Mesendoderm (in vitro differentiated cells): ENCODE data around the gene C12orf54. TPM values are rescaled to one million over a fixed set of nuclear protein-coding genes. Genes with fewer than 3 reads are reported as not detected.
"Not testable (repeated sequence)": the region's sequence is repeated elsewhere in the genome, so short reads cannot be mapped to it uniquely, and the experiment has no call there.

Source experiments
- DNase-seq: peaks from one replicate; pipeline ENCODE4 v3.0.0; 2013
- H2AK5ac ChIP-seq: 2 replicates; pipeline ENCODE4 v1.6.1; 2013; ENCODE audit warnings: low read length, inconsistent platforms
- H2BK120ac ChIP-seq: 2 replicates; pipeline ENCODE4 v1.6.1; 2013; ENCODE audit warnings: low read depth, mild to moderate bottlenecking, low read length, moderate library complexity, mixed read lengths
- H2BK15ac ChIP-seq: replicated peaks from 2 replicates; pipeline ENCODE4 v1.6.1; 2013; ENCODE audit warnings: low read depth, mild to moderate bottlenecking, moderate library complexity
- H2BK5ac ChIP-seq: 2 replicates; pipeline ENCODE4 v1.6.1; 2013; ENCODE audit warnings: low read length, inconsistent platforms
- H3K18ac ChIP-seq: 2 replicates; pipeline ENCODE4 v1.6.1; 2013; ENCODE audit warnings: mild to moderate bottlenecking, low read length, mixed read lengths
- H3K23ac ChIP-seq: one replicate; pipeline ENCODE4 v1.6.1; 2013; ENCODE audit warnings: low read length
- H3K27ac ChIP-seq: 2 replicates; pipeline ENCODE4 v1.5.1; 2013; ENCODE audit warnings: low read depth, mild to moderate bottlenecking, inconsistent platforms, low read length, moderate library complexity
- H3K27me3 ChIP-seq: 2 replicates; pipeline ENCODE4 v1.6.1; 2013; ENCODE audit warnings: low read length, control low read depth, mild to moderate bottlenecking, inconsistent platforms; ENCODE audit not compliant: insufficient read depth, poor library complexity
- H3K36me3 ChIP-seq: 2 replicates; pipeline ENCODE4 v1.6.1; 2013; ENCODE audit warnings: low read length, inconsistent platforms; ENCODE audit not compliant: control insufficient read depth, insufficient read depth
- H3K4ac ChIP-seq: one replicate; pipeline ENCODE4 v1.6.1; 2013; ENCODE audit warnings: low read depth, mild to moderate bottlenecking, low read length, moderate library complexity
- H3K4me1 ChIP-seq: 2 replicates; pipeline ENCODE4 v1.6.1; 2013; ENCODE audit warnings: low read depth, low read length, inconsistent platforms; ENCODE audit not compliant: control insufficient read depth
- H3K4me2 ChIP-seq: 2 replicates; pipeline ENCODE4 v1.6.1; 2013; ENCODE audit warnings: low read length
- H3K4me3 ChIP-seq: 2 replicates; pipeline ENCODE4 v1.5.1; 2013; ENCODE audit warnings: mild to moderate bottlenecking, low read length
- H3K56ac ChIP-seq: one replicate; pipeline ENCODE4 v1.6.1; 2013; ENCODE audit warnings: low read length
- H3K79me1 ChIP-seq: 2 replicates; pipeline ENCODE4 v1.6.1; 2013; ENCODE audit warnings: low read length, inconsistent platforms
- H3K79me2 ChIP-seq: 2 replicates; pipeline ENCODE4 v1.6.1; 2013; ENCODE audit warnings: mild to moderate bottlenecking, low read length; ENCODE audit not compliant: control insufficient read depth, insufficient read depth
- H3K9ac ChIP-seq: 2 replicates; pipeline ENCODE4 v1.6.1; 2013; ENCODE audit warnings: low read length, inconsistent platforms
- H4K5ac ChIP-seq: one replicate; pipeline ENCODE4 v1.6.1; 2013; ENCODE audit warnings: low read length
- H4K8ac ChIP-seq: one replicate; pipeline ENCODE4 v1.6.1; 2013; ENCODE audit warnings: low read depth, mild to moderate bottlenecking, control low read depth, low read length, moderate library complexity
- WGBS: extraction: QIAGEN DNeasy Blood & Tissue Kit; methylation state at CpG from one replicate; pipeline ENCODE4 v1.1.7; 2013; ENCODE audit warnings: low lambda C conversion rate, missing lambda C conversion rate; ENCODE audit not compliant: insufficient coverage; ENCODE audit errors: extremely low coverage; 5-methylcytosine and 5-hydroxymethylcytosine counted together
- polyA plus RNA-seq, 2 experiments: library from polyadenylated mRNA; stranded (reverse); fragments of 200-250 nt; gene quantifications; one replicate each; pipeline ENCODE4 v1.2.3, GENCODE V29; 2013

The C12orf54 gene
- polyA plus RNA-seq (2013, experiment 1 of 2): not detected
- not detected for polyA plus RNA-seq (2013, experiment 2 of 2)

DNA sequence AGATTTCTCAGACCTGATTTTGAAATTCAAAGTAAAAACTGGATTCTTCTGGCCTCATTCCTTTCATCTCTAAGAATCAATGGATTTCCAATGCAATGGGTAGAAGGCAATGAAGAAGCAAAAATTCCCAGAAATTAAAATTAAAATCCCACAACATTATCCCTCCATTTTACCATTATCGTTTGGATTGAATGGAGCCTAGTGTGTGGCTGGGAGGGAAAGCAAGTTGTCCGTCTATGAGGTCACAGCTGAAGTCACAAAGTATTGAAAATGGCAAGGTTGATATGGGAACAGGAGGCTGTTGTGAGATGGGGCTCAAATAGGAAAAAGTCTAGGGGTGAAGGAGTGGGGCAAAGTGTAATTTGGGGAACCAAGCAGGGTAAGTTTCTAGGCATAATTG lies at the start of gene C12orf54:
TSS of gene C12orf54 (plus strand) at position 301 of the 400 bp plus-strand sequence. CDS start 799 bp downstream, outside the sequence.
- H4K8ac ChIP-seq: no peak within 1 kb of the TSS
- H3K4ac ChIP-seq: no peak within 1 kb of the TSS
- no peaks in the 10 kb centered on the region for H3K4me1 ChIP-seq
- H3K79me2 ChIP-seq: no peaks in the 10 kb centered on the region
- no peak within 1 kb of the TSS for H4K5ac ChIP-seq
- no CpG with 5 or more reads among the region's 2 CpGs for WGBS
- H3K79me1 ChIP-seq: no peaks in the 10 kb centered on the region
- no peak within 1 kb of the TSS for H3K27ac ChIP-seq
- H3K4me2 ChIP-seq: no peak within 1 kb of the TSS
- no peak within 1 kb of the TSS for H3K4me3 ChIP-seq
- H3K36me3 ChIP-seq: no peaks in the 10 kb centered on the region
- H3K27me3 ChIP-seq: no peaks in the 10 kb centered on the region
- no peak within 1 kb of the TSS for H3K56ac ChIP-seq
- no peak within 1 kb of the TSS for H2BK5ac ChIP-seq
- no peak within 1 kb of the TSS for H3K23ac ChIP-seq
- H2BK15ac ChIP-seq: no peak within 1 kb of the TSS
- no peak for DNase-seq
- no peak within 1 kb of the TSS for H2BK120ac ChIP-seq
- no peak within 1 kb of the TSS for H3K18ac ChIP-seq
- H2AK5ac ChIP-seq: no peak within 1 kb of the TSS
- no peak within 1 kb of the TSS for H3K9ac ChIP-seq

DNA sequence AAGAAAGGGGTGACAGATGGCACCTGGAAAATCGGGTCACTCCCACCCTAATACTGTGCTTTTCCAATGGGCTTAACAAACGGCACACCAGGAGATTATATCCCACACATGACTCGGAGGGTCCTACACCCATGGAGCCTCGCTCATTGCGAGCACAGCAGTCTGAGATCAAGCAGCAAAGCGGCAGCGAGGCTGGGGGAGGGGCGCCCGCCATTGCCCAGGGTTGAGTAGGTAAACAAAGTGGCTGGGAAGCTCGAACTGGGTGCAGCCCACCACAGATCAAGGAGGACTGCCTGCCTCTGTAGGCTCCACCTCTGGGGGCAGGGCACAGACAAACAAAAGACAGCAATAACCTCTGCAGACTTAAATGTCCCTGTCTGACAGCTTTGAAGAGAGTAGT lies 48.3 kb upstream of the C12orf54 start:
- not testable (repeated sequence) for H4K8ac ChIP-seq, H2AK5ac ChIP-seq, H3K4me2 ChIP-seq, H3K18ac ChIP-seq, DNase-seq, H2BK120ac ChIP-seq, H3K56ac ChIP-seq, H3K36me3 ChIP-seq, H3K4ac ChIP-seq, H4K5ac ChIP-seq, H3K4me3 ChIP-seq, H3K23ac ChIP-seq, H3K27ac ChIP-seq, H2BK5ac ChIP-seq, H3K79me2 ChIP-seq, H3K4me1 ChIP-seq, H3K9ac ChIP-seq, H2BK15ac ChIP-seq, H3K79me1 ChIP-seq, H3K27me3 ChIP-seq
- no CpG with 5 or more reads among the region's 10 CpGs for WGBS

DNA sequence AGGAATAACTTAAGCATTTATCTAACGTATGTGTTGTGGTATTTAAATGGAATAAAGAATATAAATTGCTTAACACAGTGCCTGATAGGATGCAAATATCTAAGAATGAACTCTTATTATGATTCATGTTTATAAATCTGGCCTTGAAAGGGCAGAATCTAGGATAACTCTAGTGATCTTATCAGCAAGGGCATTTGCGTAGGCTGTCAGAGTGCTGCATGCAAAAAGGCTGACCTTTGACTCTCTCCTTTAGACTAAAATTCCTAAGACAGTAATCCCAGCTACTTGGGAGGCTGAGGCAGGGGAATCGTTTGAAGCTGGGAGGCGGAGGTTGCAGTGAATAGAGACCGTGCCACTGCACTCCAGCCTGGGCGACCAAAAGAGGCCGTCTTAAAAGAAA lies 41.2 kb upstream of the C12orf54 start:
- WGBS: no CpG with 5 or more reads among the region's 7 CpGs
- H4K5ac ChIP-seq: no peak overlapping the region
- DNase-seq: no peak

GRCh38 chr12:48442179-48442847 lies 40.0 kb upstream of the C12orf54 start:
- no peak overlapping the region for H3K27ac ChIP-seq
- no CpG with 5 or more reads among the region's 3 CpGs for WGBS
- no peak overlapping the region for H2BK15ac ChIP-seq
- no peaks in the 10 kb centered on the region for H3K79me2 ChIP-seq
- no peak overlapping the region for H3K9ac ChIP-seq
- H3K27me3 ChIP-seq: no peaks in the 10 kb centered on the region
- no peaks in the 10 kb centered on the region for H3K36me3 ChIP-seq
- no peak overlapping the region for H3K23ac ChIP-seq
- no peak overlapping the region for H2BK120ac ChIP-seq
- no peaks in the 10 kb centered on the region for H3K79me1 ChIP-seq
- no peak overlapping the region for H3K4ac ChIP-seq
- DNase-seq: peak; percentile 36
- H2BK5ac ChIP-seq: no peak overlapping the region
- no peak overlapping the region for H3K56ac ChIP-seq
- H4K8ac ChIP-seq: no peak overlapping the region
- no peak overlapping the region for H3K4me2 ChIP-seq
- no peaks in the 10 kb centered on the region for H3K4me1 ChIP-seq
- H3K4me3 ChIP-seq: no peak overlapping the region
- no peak overlapping the region for H2AK5ac ChIP-seq
- no peak overlapping the region for H3K18ac ChIP-seq
- no peak overlapping the region for H4K5ac ChIP-seq

More for the DNA sequence above, 41.2 kb upstream of the C12orf54 start:
- H3K4ac ChIP-seq: no peak overlapping the region
- H3K36me3 ChIP-seq: no peaks in the 10 kb centered on the region
- no peak overlapping the region for H3K27ac ChIP-seq
- H2AK5ac ChIP-seq: no peak overlapping the region
- no peak overlapping the region for H3K23ac ChIP-seq
- no peak overlapping the region for H3K18ac ChIP-seq
- no peak overlapping the region for H2BK15ac ChIP-seq
- no peak overlapping the region for H2BK120ac ChIP-seq
- H3K9ac ChIP-seq: no peak overlapping the region
- no peaks in the 10 kb centered on the region for H3K79me2 ChIP-seq
- no peaks in the 10 kb centered on the region for H3K27me3 ChIP-seq
- no peak overlapping the region for H4K8ac ChIP-seq
- no peaks in the 10 kb centered on the region for H3K4me1 ChIP-seq
- H3K4me3 ChIP-seq: no peak overlapping the region
- H3K79me1 ChIP-seq: no peaks in the 10 kb centered on the region
- no peak overlapping the region for H3K56ac ChIP-seq
- H3K4me2 ChIP-seq: no peak overlapping the region
- no peak overlapping the region for H2BK5ac ChIP-seq

GRCh38 chr12:48445538-48445937 lies 36.8 kb upstream of the C12orf54 start:
- Histone ChIP-seq H3K36me3 (no peaks in the 10 kb centered on the region), H3K18ac (no peak overlapping the region), H3K4me2 (no peak overlapping the region), H2BK5ac (no peak overlapping the region), H3K4me1 (no peaks in the 10 kb centered on the region), H3K79me2 (no peaks in the 10 kb centered on the region), H3K79me1 (no peaks in the 10 kb centered on the region), H2AK5ac (no peak overlapping the region), H3K27me3 (no peaks in the 10 kb centered on the region), H3K27ac (no peak overlapping the region), H2BK15ac (no peak overlapping the region), H3K4ac (no peak overlapping the region), H3K4me3 (no peak overlapping the region), H2BK120ac (no peak overlapping the region), H3K9ac (no peak overlapping the region), H4K5ac (no peak overlapping the region), H3K56ac (no peak overlapping the region), H3K23ac (no peak overlapping the region), H4K8ac (no peak overlapping the region)
- no CpG with 5 or more reads among the region's 3 CpGs for WGBS
- DNase-seq: no peak
